ENCODE data around the gene NOVA2. TPM values are rescaled to one million over a fixed set of nuclear protein-coding genes. Genes with fewer than 3 reads are reported as not detected.

NOVA2 gene
- total RNA-seq, 4 donors from 2014 or later, result 0.74 to 10.9 (median 3.8) TPM

- ATAC-seq (ENCODE audit: low FRiP score) (no peak), DNase-seq (ENCODE audit: low spot score) (no peak)
- TF ChIP-seq CTCF (IDR thresholded peaks at IDR 0.05), result no peak
Measured at GRCh38 chr19:45972947-45973540, 621 bp downstream of the NOVA2 start.

GRCh38 chr19:45972081-45972946 lies 1.4 kb downstream of the NOVA2 start:
- TF ChIP-seq CTCF (IDR thresholded peaks at IDR 0.05), result no peak
- DNase-seq (ENCODE audit: low spot score), result no peak
- no peak for ATAC-seq (ENCODE audit: low FRiP score)

- no peak for TF ChIP-seq CTCF (IDR thresholded peaks at IDR 0.05)
- ATAC-seq (ENCODE audit: low FRiP score), result no peak
Measured at GRCh38 chr19:45971260-45971902, 2.3 kb downstream of the NOVA2 start.

GRCh38 chr19:45969676-45970075 lies 4.0 kb downstream of the NOVA2 start:
- TF ChIP-seq CTCF (IDR thresholded peaks at IDR 0.05), result no peak
- ATAC-seq (ENCODE audit: low FRiP score), result no peak
- no peak for DNase-seq (ENCODE audit: low spot score)

More at GRCh38 chr19:45971260-45971902, 2.3 kb downstream of the NOVA2 start:
- DNase-seq (ENCODE audit: low spot score), result no peak

GRCh38 chr19:45968626-45969025 lies 5.0 kb downstream of the NOVA2 start:
- TF ChIP-seq CTCF (IDR thresholded peaks at IDR 0.05), result no peak
- ATAC-seq (ENCODE audit: low FRiP score) (no peak), DNase-seq (ENCODE audit: low spot score) (no peak)

- ATAC-seq (ENCODE audit: low FRiP score) (no peak), DNase-seq (ENCODE audit: low spot score) (no peak)
- no peak for TF ChIP-seq CTCF (IDR thresholded peaks at IDR 0.05)
Measured at GRCh38 chr19:45967246-45967645, 6.4 kb downstream of the NOVA2 start.
